ENCODE results near the gene MANEA. TPM values are rescaled to one million over a fixed set of nuclear protein-coding genes. Genes with fewer than 3 reads are reported as not detected.
"Not testable (repeated sequence)": the region's sequence is repeated elsewhere in the genome, so short reads cannot be mapped to it uniquely, and the experiment has no call there.

Gene MANEA
- total RNA-seq, 1 experiment from 2014 or later: 8.3 TPM

DNA sequence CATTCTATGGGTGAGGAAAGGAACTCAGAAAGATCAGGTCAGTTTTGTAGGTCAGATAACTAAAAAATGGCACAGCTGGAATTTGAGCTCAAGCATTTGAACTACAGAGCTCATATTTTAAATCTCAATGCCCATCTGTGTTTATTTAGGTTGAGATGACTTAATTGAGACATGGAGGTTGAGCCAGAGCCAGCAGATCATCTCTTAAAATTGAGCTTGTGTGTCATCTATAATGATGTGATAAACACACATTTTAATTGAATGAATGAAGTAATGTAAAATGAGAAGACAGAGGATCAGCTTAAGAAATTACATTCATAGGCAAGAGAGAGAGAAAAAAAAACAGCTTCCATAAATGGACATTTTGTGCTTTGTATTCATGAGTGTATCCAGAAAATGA, 3.7 kb downstream of the MANEA start:
- Histone ChIP-seq H3K79me2 (ENCODE audit: insufficient read depth, low read length) (no peaks in the 10 kb centered on the region), H2BK5ac (ENCODE audit: insufficient read length, low read length) (no peak overlapping the region), H4K5ac (ENCODE audit: insufficient read length, low read depth, low read length) (no peak overlapping the region), H3K4ac (ENCODE audit: low read depth, low read length) (no peak overlapping the region), H2BK20ac (ENCODE audit: low read depth, low read length, poor library complexity, severe bottlenecking) (no peak overlapping the region), H2BK15ac (ENCODE audit: low read depth, low read length) (no peak overlapping the region), H3K23me2 (ENCODE audit: insufficient read length, low read depth, low read length, poor library complexity, severe bottlenecking) (peaks cover 7% of the 10 kb centered on the region), H4K8ac (replicated peaks; ENCODE audit: insufficient read length, low read depth, low read length) (no peak overlapping the region), H2AFZ (ENCODE audit: low read length) (no peak overlapping the region), H4K91ac (ENCODE audit: insufficient read length, low read depth, low read length) (no peak overlapping the region), H3K27ac (ENCODE audit: insufficient read length, low read depth, low read length) (no peak overlapping the region), H3K18ac (ENCODE audit: insufficient read length, low read depth, low read length) (no peak overlapping the region), H3K9me3 (ENCODE audit: control insufficient read depth, low read depth, low read length) (peaks cover 5% of the 10 kb centered on the region), H2BK120ac (ENCODE audit: low read depth, low read length, poor library complexity, severe bottlenecking) (no peak overlapping the region), H3K14ac (ENCODE audit: insufficient read depth, low read length) (no peak overlapping the region), H3K56ac (ENCODE audit: insufficient read length, low read depth, low read length) (no peak overlapping the region), H3K4me2 (ENCODE audit: insufficient read depth, insufficient read length, low read length) (no peak overlapping the region), H3K27me3 (ENCODE audit: insufficient read depth, low read length) (no peaks in the 10 kb centered on the region), H3K9ac (ENCODE audit: extremely low read depth, insufficient read length, low read length) (no peak overlapping the region), H2BK12ac (ENCODE audit: insufficient read length, low read depth, low read length) (no peak overlapping the region), H3T11ph (ENCODE audit: low read length) (no peak overlapping the region), H3K79me1 (ENCODE audit: insufficient read depth, low read depth, low read length, poor library complexity, severe bottlenecking) (no peaks in the 10 kb centered on the region), H2AK5ac (ENCODE audit: insufficient read length, low read length) (no peak overlapping the region), H3K4me1 (ENCODE audit: insufficient read depth, low read length) (no peaks in the 10 kb centered on the region), H4K20me1 (ENCODE audit: control insufficient read depth, insufficient read depth, insufficient read length) (no peaks in the 10 kb centered on the region), H3K23ac (ENCODE audit: insufficient read length, low read depth, low read length) (no peak overlapping the region)
- Mint-ChIP-seq H3K4me3 (no peak overlapping the region), H3K4me1 (peaks cover 12 to 18% of the 10 kb centered on the region in 2 experiments), H3K27me3 (ENCODE audit: low read depth) (no peaks in the 10 kb centered on the region), H3K9me3 (peaks cover 18 to 20% of the 10 kb centered on the region in 2 experiments), H3K27ac (no peak overlapping the region), H3K36me3 (ENCODE audit: insufficient read depth in 1 of 3, low read depth in 3 of 3) (peaks cover 16 to 37% (median 20%) of the 10 kb centered on the region in 3 experiments)
- TF ChIP-seq, protein P1, sequence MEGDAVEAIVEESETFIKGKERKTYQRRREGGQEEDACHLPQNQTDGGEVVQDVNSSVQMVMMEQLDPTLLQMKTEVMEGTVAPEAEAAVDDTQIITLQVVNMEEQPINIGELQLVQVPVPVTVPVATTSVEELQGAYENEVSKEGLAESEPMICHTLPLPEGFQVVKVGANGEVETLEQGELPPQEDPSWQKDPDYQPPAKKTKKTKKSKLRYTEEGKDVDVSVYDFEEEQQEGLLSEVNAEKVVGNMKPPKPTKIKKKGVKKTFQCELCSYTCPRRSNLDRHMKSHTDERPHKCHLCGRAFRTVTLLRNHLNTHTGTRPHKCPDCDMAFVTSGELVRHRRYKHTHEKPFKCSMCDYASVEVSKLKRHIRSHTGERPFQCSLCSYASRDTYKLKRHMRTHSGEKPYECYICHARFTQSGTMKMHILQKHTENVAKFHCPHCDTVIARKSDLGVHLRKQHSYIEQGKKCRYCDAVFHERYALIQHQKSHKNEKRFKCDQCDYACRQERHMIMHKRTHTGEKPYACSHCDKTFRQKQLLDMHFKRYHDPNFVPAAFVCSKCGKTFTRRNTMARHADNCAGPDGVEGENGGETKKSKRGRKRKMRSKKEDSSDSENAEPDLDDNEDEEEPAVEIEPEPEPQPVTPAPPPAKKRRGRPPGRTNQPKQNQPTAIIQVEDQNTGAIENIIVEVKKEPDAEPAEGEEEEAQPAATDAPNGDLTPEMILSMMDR (conservative IDR thresholded peaks at IDR 0.05): no peak
- no peak for DNase-seq

DNA sequence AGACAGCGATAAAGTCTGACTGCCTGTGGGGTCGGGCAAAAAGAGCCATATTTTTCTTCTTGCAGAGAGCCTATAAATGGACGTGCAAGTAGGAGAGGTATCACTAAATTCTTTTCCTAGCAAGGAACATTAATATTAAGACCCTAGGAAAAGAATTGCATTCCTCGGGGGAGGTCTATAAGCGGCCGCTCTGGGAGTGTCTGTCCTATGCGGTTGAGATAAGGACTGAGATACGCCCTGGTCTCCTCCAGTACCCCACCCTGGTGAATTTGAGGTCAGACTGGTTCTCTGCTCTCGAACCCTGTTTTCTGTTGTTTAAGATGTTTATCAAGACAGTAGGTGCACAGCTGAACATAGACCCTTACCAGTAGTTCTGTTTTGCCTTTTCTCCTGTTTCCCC, 6.9 kb downstream of the MANEA start:
- not testable (repeated sequence) for H4K91ac ChIP-seq (ENCODE audit: insufficient read length, low read depth, low read length); H3K79me1 ChIP-seq (ENCODE audit: insufficient read depth, low read depth, low read length, poor library complexity, severe bottlenecking); H3K4ac ChIP-seq (ENCODE audit: low read depth, low read length); H3K23me2 ChIP-seq (ENCODE audit: insufficient read length, low read depth, low read length, poor library complexity, severe bottlenecking); H4K20me1 ChIP-seq (ENCODE audit: control insufficient read depth, insufficient read depth, insufficient read length); DNase-seq; H3K4me3 Mint-ChIP-seq; H3K14ac ChIP-seq (ENCODE audit: insufficient read depth, low read length); H3K56ac ChIP-seq (ENCODE audit: insufficient read length, low read depth, low read length); H3K27me3 ChIP-seq (ENCODE audit: insufficient read depth, low read length); H3K27me3 Mint-ChIP-seq (ENCODE audit: low read depth); H3K23ac ChIP-seq (ENCODE audit: insufficient read length, low read depth, low read length); H3K9me3 ChIP-seq (ENCODE audit: control insufficient read depth, low read depth, low read length); H2BK15ac ChIP-seq (ENCODE audit: low read depth, low read length); H3K4me1 Mint-ChIP-seq; H3K27ac ChIP-seq (ENCODE audit: insufficient read length, low read depth, low read length); H2BK120ac ChIP-seq (ENCODE audit: low read depth, low read length, poor library complexity, severe bottlenecking); H4K5ac ChIP-seq (ENCODE audit: insufficient read length, low read depth, low read length); H3K9ac ChIP-seq (ENCODE audit: extremely low read depth, insufficient read length, low read length); H2AFZ ChIP-seq (ENCODE audit: low read length); H3K79me2 ChIP-seq (ENCODE audit: insufficient read depth, low read length); H3K4me2 ChIP-seq (ENCODE audit: insufficient read depth, insufficient read length, low read length); H3K4me1 ChIP-seq (ENCODE audit: insufficient read depth, low read length); H3T11ph ChIP-seq (ENCODE audit: low read length); H3K18ac ChIP-seq (ENCODE audit: insufficient read length, low read depth, low read length); H2BK20ac ChIP-seq (ENCODE audit: low read depth, low read length, poor library complexity, severe bottlenecking); H2BK12ac ChIP-seq (ENCODE audit: insufficient read length, low read depth, low read length); H2BK5ac ChIP-seq (ENCODE audit: insufficient read length, low read length); H2AK5ac ChIP-seq (ENCODE audit: insufficient read length, low read length); H3K27ac Mint-ChIP-seq; H4K8ac ChIP-seq (replicated peaks; ENCODE audit: insufficient read length, low read depth, low read length)
- Mint-ChIP-seq H3K36me3 (ENCODE audit: insufficient read depth in 1 of 3, low read depth in 3 of 3) (peaks cover 19 to 41% (median 23%) of the 10 kb centered on the region in 3 experiments), H3K9me3 (peaks cover 18 to 20% of the 10 kb centered on the region in 2 experiments)
- no CpG with 5 or more reads among the region's 9 CpGs for WGBS (ENCODE audit: extremely low coverage, insufficient read length, low lambda C conversion rate)
